Measurements from ENCODE around the gene TRMT13.
A peak's percentile ranks its signal among the peaks of the same experiment; 100 is the strongest.
"Not testable (repeated sequence)": the region's sequence is repeated elsewhere in the genome, so short reads cannot be mapped to it uniquely, and the experiment has no call there.

The TRMT13 gene

DNA sequence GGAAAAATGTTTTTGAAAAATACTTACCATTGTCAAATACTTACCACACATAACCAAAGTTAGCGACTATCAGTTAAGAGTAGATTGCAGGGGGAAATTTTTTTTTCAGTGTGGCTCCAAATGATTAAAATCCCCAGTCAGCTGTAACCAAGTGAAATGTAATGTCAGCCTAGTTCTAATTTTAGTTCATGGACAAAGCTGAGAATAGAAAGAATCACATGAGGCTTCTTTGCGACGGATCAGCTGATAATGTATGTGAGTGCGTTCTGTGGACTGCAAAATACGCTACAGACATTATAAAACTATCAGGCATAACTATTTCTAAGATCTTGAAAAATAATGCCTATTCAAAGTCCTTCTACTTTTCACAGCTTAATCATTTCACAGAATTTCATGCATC, 45.1 kb downstream of the TRMT13 start, which contains the start of gene LRRC39:
LRRC39 (minus strand) TSS at position 166 of the 400 bp plus-strand sequence. CDS start 9,740 bp downstream, outside the sequence.
- no peak for DNase-seq (ENCODE audit: extremely low read depth, low read depth)
- TF ChIP-seq, protein P1, sequence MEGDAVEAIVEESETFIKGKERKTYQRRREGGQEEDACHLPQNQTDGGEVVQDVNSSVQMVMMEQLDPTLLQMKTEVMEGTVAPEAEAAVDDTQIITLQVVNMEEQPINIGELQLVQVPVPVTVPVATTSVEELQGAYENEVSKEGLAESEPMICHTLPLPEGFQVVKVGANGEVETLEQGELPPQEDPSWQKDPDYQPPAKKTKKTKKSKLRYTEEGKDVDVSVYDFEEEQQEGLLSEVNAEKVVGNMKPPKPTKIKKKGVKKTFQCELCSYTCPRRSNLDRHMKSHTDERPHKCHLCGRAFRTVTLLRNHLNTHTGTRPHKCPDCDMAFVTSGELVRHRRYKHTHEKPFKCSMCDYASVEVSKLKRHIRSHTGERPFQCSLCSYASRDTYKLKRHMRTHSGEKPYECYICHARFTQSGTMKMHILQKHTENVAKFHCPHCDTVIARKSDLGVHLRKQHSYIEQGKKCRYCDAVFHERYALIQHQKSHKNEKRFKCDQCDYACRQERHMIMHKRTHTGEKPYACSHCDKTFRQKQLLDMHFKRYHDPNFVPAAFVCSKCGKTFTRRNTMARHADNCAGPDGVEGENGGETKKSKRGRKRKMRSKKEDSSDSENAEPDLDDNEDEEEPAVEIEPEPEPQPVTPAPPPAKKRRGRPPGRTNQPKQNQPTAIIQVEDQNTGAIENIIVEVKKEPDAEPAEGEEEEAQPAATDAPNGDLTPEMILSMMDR (IDR thresholded peaks at IDR 0.05; ENCODE audit: low read depth, low read length, missing control alignments) = no peak
- no peak within 1 kb of the TSS for H3K4me3 ChIP-seq (replicated peaks; ENCODE audit: low read depth, low read length)

DNA sequence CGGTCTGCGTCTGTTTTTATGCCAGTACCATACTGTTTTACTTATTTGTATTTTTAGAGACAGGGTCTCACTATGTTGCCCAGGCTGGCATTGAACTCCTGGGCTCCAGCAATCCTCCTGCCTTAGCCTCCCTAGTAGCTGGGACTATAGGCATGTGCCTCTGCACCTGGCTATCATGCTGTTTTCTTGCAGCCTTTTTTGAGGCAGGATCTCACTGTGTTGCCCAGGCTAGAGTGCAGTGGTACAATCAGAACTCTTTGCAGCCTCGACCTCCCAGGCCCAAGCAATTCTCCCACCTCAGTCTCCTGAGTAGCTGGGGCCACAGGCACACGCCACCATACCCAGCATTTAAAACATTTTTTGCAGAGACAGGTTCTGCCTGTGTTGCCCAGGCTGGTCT, 50.4 kb downstream of the TRMT13 start:
- TF ChIP-seq, protein P1 (IDR thresholded peaks at IDR 0.05; ENCODE audit: low read depth, low read length, missing control alignments) = no peak
- no peak overlapping the region for H3K4me3 ChIP-seq (replicated peaks; ENCODE audit: low read depth, low read length)

DNA sequence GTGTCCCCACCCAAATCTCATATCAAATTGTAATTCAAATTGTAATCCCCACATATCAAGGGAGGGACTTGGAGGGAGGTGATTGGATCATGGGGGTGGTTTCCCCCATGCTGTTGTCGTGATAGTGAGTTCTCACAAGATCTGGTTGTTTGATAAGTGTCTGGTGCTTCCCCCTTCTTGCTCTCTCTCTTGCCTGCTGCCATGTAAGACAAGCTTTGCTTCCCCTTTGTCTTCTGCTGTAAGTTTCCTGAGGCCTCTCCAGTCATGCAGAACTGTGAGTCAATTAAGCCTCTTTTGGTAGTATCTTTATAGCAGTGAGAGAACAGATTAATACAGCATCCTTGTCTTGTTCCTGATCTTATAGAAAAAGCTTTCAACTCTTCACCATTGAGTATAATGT, 51.6 kb downstream of the TRMT13 start:
- no peak for DNase-seq (ENCODE audit: extremely low read depth, low read depth)
- H3K4me3 ChIP-seq (replicated peaks; ENCODE audit: low read depth, low read length) = no peak overlapping the region
- TF ChIP-seq, protein P1 (IDR thresholded peaks at IDR 0.05; ENCODE audit: low read depth, low read length, missing control alignments) = no peak

More for the DNA sequence above, 50.4 kb downstream of the TRMT13 start:
- no peak for DNase-seq (ENCODE audit: extremely low read depth, low read depth)

DNA sequence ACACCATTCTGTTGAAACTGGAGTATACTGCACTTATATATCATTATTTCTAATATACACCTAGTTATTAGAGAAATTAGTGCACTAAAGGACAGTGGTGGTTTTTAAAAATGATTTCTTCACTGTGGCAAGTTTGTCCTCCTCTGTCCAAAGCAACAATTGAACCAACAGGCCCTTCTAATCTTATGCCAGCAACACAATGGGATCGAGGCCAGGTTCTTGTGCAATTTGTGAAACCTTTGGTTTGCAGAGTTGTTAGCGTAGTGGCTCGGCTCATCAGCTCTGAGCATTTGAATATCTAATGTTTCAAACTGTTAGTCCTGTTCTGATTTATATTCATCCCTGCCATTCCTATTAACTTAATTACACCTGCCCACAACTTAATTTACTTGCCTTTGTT, 54.9 kb downstream of the TRMT13 start:
- no peak overlapping the region for H3K4me3 ChIP-seq (replicated peaks; ENCODE audit: low read depth, low read length)
- TF ChIP-seq, protein P1 (IDR thresholded peaks at IDR 0.05; ENCODE audit: low read depth, low read length, missing control alignments) = no peak
- no peak for DNase-seq (ENCODE audit: extremely low read depth, low read depth)

DNA sequence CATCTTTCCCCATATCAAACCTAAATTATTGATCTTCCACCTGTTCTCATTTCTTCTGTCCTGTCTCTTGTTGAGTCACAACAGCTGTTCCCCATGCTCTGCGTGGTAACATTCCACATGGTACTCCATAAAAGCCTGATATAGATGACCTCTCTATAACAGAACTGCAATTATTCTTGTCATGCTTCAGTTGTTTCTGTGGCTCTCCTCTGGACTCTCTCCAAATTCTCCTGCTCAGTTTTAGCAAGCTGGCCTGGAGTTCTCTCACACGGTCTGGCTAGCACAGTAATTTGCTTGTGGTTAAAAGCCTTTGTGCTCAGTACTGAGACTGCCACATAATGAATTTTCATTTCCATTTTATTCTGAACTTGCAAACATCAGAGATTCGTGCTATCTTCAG, 55.7 kb downstream of the TRMT13 start:
- TF ChIP-seq, protein P1 (IDR thresholded peaks at IDR 0.05; ENCODE audit: low read depth, low read length, missing control alignments) = no peak
- H3K4me3 ChIP-seq (replicated peaks; ENCODE audit: low read depth, low read length) = no peak overlapping the region
- peak; percentile 11 for DNase-seq (ENCODE audit: extremely low read depth, low read depth)

DNA sequence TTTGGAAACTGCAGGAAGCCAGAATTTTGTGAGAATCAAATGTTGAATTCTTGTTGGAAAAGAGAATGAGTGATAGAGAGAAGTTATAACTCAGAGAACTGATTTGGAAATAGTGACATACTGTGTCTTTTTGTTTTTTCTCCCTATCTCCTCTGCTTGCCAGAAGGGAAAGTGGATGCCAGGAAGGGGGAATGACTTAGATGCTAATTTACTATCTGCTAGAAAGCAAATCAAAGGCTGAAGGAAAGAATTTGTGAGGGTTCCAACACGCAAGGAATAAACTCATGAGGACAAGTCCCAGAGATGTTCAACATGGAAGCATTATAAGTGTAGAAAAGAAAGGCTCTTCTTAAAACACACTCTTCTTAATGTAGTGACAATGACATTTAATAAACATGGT, 65.6 kb downstream of the TRMT13 start:
- no peak overlapping the region for H3K4me3 ChIP-seq (replicated peaks; ENCODE audit: low read depth, low read length)
- DNase-seq (ENCODE audit: extremely low read depth, low read depth) = no peak
- TF ChIP-seq, protein P1 (IDR thresholded peaks at IDR 0.05; ENCODE audit: low read depth, low read length, missing control alignments) = no peak

DNA sequence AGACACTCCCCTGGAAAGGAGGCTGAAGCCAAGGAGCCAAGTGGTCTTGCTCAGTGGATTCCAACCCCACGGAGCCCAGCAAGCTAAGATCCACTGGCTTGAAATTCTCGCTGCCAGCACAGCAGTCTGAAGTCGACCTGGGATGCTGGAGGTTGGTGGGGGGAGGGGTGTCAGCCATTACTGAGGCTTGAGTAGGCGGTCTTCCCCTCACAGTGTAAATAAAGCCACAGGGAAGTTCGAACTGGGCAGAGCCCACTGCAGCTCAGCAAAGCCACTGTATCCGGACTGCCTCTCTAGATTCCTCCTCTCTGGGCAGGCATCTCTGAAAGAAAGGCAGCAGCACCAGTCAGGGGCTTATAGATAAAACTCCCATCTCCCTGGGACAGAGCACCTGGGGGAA, 67.1 kb downstream of the TRMT13 start:
- H3K4me3 ChIP-seq (replicated peaks; ENCODE audit: low read depth, low read length); DNase-seq (ENCODE audit: extremely low read depth, low read depth): not testable (repeated sequence)

All from HFF-Myc (cell line).